OCI-LY3 (cell line): Measurements from ENCODE around the gene GDPD5.

Experiments
- H2AFZ ChIP-seq: fragments of 200-600, 300-600 bp; shearing (Covaris generic); 2 replicates; pipeline ENCODE4 v1.6.0; 2014; ENCODE audit warnings: antibody characterized with exemption, low read depth, low read length
- H3K27ac ChIP-seq: fragments of 200-600, 300-600 bp; sonication (generic); 2 replicates; pipeline ENCODE4 v1.5.1; 2014; ENCODE audit warnings: mild to moderate bottlenecking, low read length, moderate library complexity, mixed read lengths
- H3K27me3 ChIP-seq: fragments of 200-600, 300-600 bp; sonication (generic); 2 replicates; pipeline ENCODE4 v1.6.1; 2014; ENCODE audit warnings: low read depth, low read length, mixed read lengths
- H3K36me3 ChIP-seq: fragments of 200-600, 300-600 bp; sonication (generic); replicated peaks from 2 replicates; pipeline ENCODE3; 2014; ENCODE audit warnings: low read depth, low read length, mixed read lengths
- H3K4me1 ChIP-seq: fragments of 300-600, 200-600 bp; sonication (generic); 2 replicates; pipeline ENCODE4 v1.6.1; 2014; ENCODE audit warnings: low read length, mixed read lengths
- H3K4me2 ChIP-seq: fragments of 200-600, 300-600 bp; sonication (generic); 2 replicates; pipeline ENCODE4 v1.6.1; 2014; ENCODE audit warnings: low read length, mixed read lengths
- H3K4me3 ChIP-seq: fragments of 300-600, 200-600 bp; sonication (generic); 2 replicates; pipeline ENCODE4 v1.5.1; 2014; ENCODE audit warnings: antibody characterized with exemption, mild to moderate bottlenecking, low read length, moderate library complexity
- H3K79me2 ChIP-seq: fragments of 300-600, 200-600 bp; shearing (Covaris generic); 2 replicates; pipeline ENCODE4 v1.6.1; 2014; ENCODE audit warnings: mild to moderate bottlenecking, low read length, mixed read lengths
- H3K9ac ChIP-seq: fragments of 300-600, 200-600 bp; shearing (Covaris generic); 2 replicates; pipeline ENCODE4 v1.6.0; 2014; ENCODE audit warnings: mild to moderate bottlenecking, low read length, moderate library complexity
- H3K9me3 ChIP-seq: fragments of 200-600, 300-600 bp; shearing (Covaris generic); 2 replicates; pipeline ENCODE4 v1.6.1; 2014; ENCODE audit warnings: low read length, mixed read lengths; ENCODE audit not compliant: insufficient read depth
- H4K20me1 ChIP-seq: fragments of 200-600, 300-600 bp; sonication (generic); 2 replicates; pipeline ENCODE4 v1.6.1; 2016; ENCODE audit warnings: low read length, mixed read lengths; ENCODE audit not compliant: insufficient read depth
- CTCF ChIP-seq: fragments of 200-600, 300-600 bp; sonication (generic); IDR thresholded peaks from 2 replicates; pipeline ENCODE4 v1.5.1; 2014; ENCODE audit warnings: antibody characterized with exemption, low read length, low read depth
- EZH2phosphoT487 ChIP-seq: fragments of 200-600 bp; shearing (Covaris generic); IDR thresholded peaks from 2 replicates; pipeline ENCODE4 v1.6.1; 2018; ENCODE audit warnings: antibody characterized with exemption, mixed run types, low read depth

The GDPD5 gene

GRCh38 chr11:75527130-75527529 is 1.4 kb upstream of the GDPD5 start:
- Histone ChIP-seq H4K20me1 (no peaks in the 10 kb centered on the region), H3K27me3 (peaks cover 39% of the 10 kb centered on the region), H3K4me2 (no peak overlapping the region), H2AFZ (no peak overlapping the region), H3K9ac (no peak overlapping the region), H3K4me1 (peaks cover 27% of the 10 kb centered on the region), H3K27ac (no peak overlapping the region), H3K79me2 (no peaks in the 10 kb centered on the region), H3K4me3 (no peak overlapping the region), H3K9me3 (no peaks in the 10 kb centered on the region), H3K36me3 (no peaks in the 10 kb centered on the region)
- no peak for TF ChIP-seq CTCF
- TF ChIP-seq EZH2phosphoT487, result no peak

GRCh38 chr11:75526192-75526541 is 426 bp upstream of the GDPD5 start:
- Histone ChIP-seq H3K4me3 (peak overlapping the region; percentile 89), H3K9ac (peak overlapping the region; percentile 71), H3K27ac (no peak overlapping the region), H3K4me1 (peaks cover 25% of the 10 kb centered on the region), H3K79me2 (no peaks in the 10 kb centered on the region), H3K27me3 (peaks cover 39% of the 10 kb centered on the region), H3K9me3 (no peaks in the 10 kb centered on the region), H3K4me2 (peak overlapping the region; percentile 76), H2AFZ (peak overlapping the region; percentile 69), H3K36me3 (no peaks in the 10 kb centered on the region), H4K20me1 (no peaks in the 10 kb centered on the region)
- TF ChIP-seq CTCF, result no peak
- TF ChIP-seq EZH2phosphoT487, result no peak

GRCh38 chr11:75524665-75525432 is 892 bp downstream of the GDPD5 start:
- Histone ChIP-seq H2AFZ (peak overlapping the region; percentile 6; the same call in 1 of the 2 replicates), H3K4me1 (peaks cover 25% of the 10 kb centered on the region), H3K36me3 (no peaks in the 10 kb centered on the region), H3K4me2 (peak overlapping the region; percentile 97), H3K27me3 (peaks cover 39% of the 10 kb centered on the region), H3K79me2 (no peaks in the 10 kb centered on the region), H4K20me1 (no peaks in the 10 kb centered on the region), H3K9ac (peak overlapping the region; percentile 57), H3K27ac (no peak overlapping the region), H3K4me3 (peak overlapping the region; percentile 89), H3K9me3 (no peaks in the 10 kb centered on the region)
- no peak for TF ChIP-seq CTCF
- no peak for TF ChIP-seq EZH2phosphoT487

GRCh38 chr11:75523811-75524664 is 1.7 kb downstream of the GDPD5 start:
- Histone ChIP-seq H3K4me3 (peak overlapping the region; percentile 89; the same call in 1 of the 2 replicates), H3K4me1 (peaks cover 25% of the 10 kb centered on the region), H3K27ac (no peak overlapping the region), H3K36me3 (no peaks in the 10 kb centered on the region), H3K9me3 (no peaks in the 10 kb centered on the region), H3K9ac (no peak overlapping the region), H2AFZ (no peak overlapping the region), H3K4me2 (peak overlapping the region; percentile 97), H3K27me3 (peaks cover 33% of the 10 kb centered on the region), H4K20me1 (no peaks in the 10 kb centered on the region), H3K79me2 (no peaks in the 10 kb centered on the region)
- no peak for TF ChIP-seq CTCF
- TF ChIP-seq EZH2phosphoT487, result no peak
